H1 (cell line): ENCODE data around the gene KCNAB2. TPM values are rescaled to one million over a fixed set of nuclear protein-coding genes. Genes with fewer than 3 reads are reported as not detected.

ENCODE experiments used
- CTCF ChIA-PET: fragments of 300-600 bp; sonication (Branson Sonifier 250); formaldehyde crosslinking; loops from one replicate; lab custom pipeline; 2021; ENCODE audit not compliant: partially characterized antibody; lab: Charles Lee
- POLR2A ChIA-PET: fragments of 300-600 bp; sonication (Branson Sonifier 250); formaldehyde crosslinking; loops from one replicate; lab custom pipeline; 2021; ENCODE audit warnings: inconsistent platforms; ENCODE audit not compliant: partially characterized antibody; lab: Charles Lee
- DNase-seq, 2 experiments: peaks; one replicate each; pipeline versions ENCODE4 v3.0.0 to v3.0.0-alpha.2; 2010 to 2022; ENCODE audit warnings: low spot score in 2 of 2, low read depth in 1 of 2, mixed read lengths in 1 of 2
- FAIRE-seq: peaks from 2 replicates; lab custom pipeline; 2011; peaks lifted over from hg19 to GRCh38; lab: Jason Lieb, UNC
- H2AFZ ChIP-seq: 2 replicates; pipeline ENCODE4 v1.8.1; 2012; ENCODE audit warnings: low read length, inconsistent platforms
- H2AK5ac ChIP-seq: 2 replicates; pipeline ENCODE4 v1.6.1; 2013; ENCODE audit warnings: low read depth, low read length
- H2BK120ac ChIP-seq: replicated peaks from 2 replicates; pipeline ENCODE3; 2013; ENCODE audit warnings: low read depth, low read length, inconsistent platforms
- H2BK12ac ChIP-seq: 2 replicates; pipeline ENCODE4 v1.6.1; 2013; ENCODE audit warnings: low read depth, low read length
- H2BK15ac ChIP-seq: 2 replicates; pipeline ENCODE4 v1.6.1; 2013; ENCODE audit warnings: low read length
- H2BK20ac ChIP-seq: 2 replicates; pipeline ENCODE4 v1.6.1; 2013; ENCODE audit warnings: low read length
- H2BK5ac ChIP-seq: 2 replicates; pipeline ENCODE4 v1.6.1; 2013; ENCODE audit warnings: low read depth, low read length
- H3K14ac ChIP-seq: 2 replicates; pipeline ENCODE4 v1.6.1; 2013; ENCODE audit warnings: inconsistent platforms; ENCODE audit not compliant: insufficient read length
- H3K18ac ChIP-seq: 2 replicates; pipeline ENCODE4 v1.6.1; 2013; ENCODE audit warnings: low read length; ENCODE audit errors: extremely low read depth
- H3K23ac ChIP-seq: 2 replicates; pipeline ENCODE4 v1.6.1; 2013; ENCODE audit warnings: inconsistent platforms; ENCODE audit not compliant: insufficient read length
- H3K23me2 ChIP-seq: 2 replicates; pipeline ENCODE4 v1.6.1; 2013; ENCODE audit warnings: low read depth, low read length
- H3K27ac ChIP-seq: 2 replicates; pipeline ENCODE4 v1.6.1; 2011; ENCODE audit warnings: low read depth, low read length, inconsistent platforms
- H3K27me3 ChIP-seq, 4 experiments: replicated peaks in 1 of 4; 1 replicate in 1 of 4; 2 replicates in 3 of 4; pipeline versions ENCODE4 v1.6.1 to v1.8.1; 2011 to 2013; ENCODE audit warnings: low read length in 3 of 4, mild to moderate bottlenecking in 3 of 4, inconsistent platforms in 2 of 4, mixed read lengths in 2 of 4, moderate library complexity in 1 of 4; ENCODE audit not compliant: control insufficient read depth in 3 of 4, insufficient read depth in 3 of 4; ENCODE audit errors: extremely low read depth in 1 of 4
- H3K36me3 ChIP-seq, 4 experiments: 2 replicates each; pipeline versions ENCODE4 v1.6.1 to v1.8.1; 2011 to 2013; ENCODE audit warnings: mild to moderate bottlenecking in 4 of 4, low read length in 3 of 4, moderate library complexity in 2 of 4, control low read depth in 1 of 4, inconsistent platforms in 1 of 4; ENCODE audit not compliant: insufficient read depth in 4 of 4, control insufficient read depth in 2 of 4
- H3K4ac ChIP-seq: replicated peaks from 2 replicates; pipeline ENCODE3; 2013; ENCODE audit warnings: low read length, low read depth, mixed read lengths, inconsistent platforms; ENCODE audit not compliant: insufficient read length
- H3K4me1 ChIP-seq, 4 experiments: replicated peaks in 1 of 4; 1 replicate in 1 of 4; 2 replicates in 3 of 4; pipeline versions ENCODE4 v1.6.1 to v1.8.1; 2011 to 2013; ENCODE audit warnings: low read length in 3 of 4, inconsistent platforms in 2 of 4, mixed read lengths in 1 of 4; ENCODE audit not compliant: insufficient read depth in 4 of 4, control insufficient read depth in 3 of 4
- H3K4me2 ChIP-seq, 2 experiments: 2 replicates each; pipeline versions ENCODE4 v1.6.1 to v1.8.1; 2011 to 2013; ENCODE audit warnings: low read depth in 2 of 2, low read length in 2 of 2, control low read depth in 1 of 2, inconsistent platforms in 1 of 2, mild to moderate bottlenecking in 1 of 2; ENCODE audit not compliant: insufficient read depth in 1 of 2
- H3K4me3 ChIP-seq, 4 experiments: fragments of 200-600, 300-600 bp in 1 of 4; sonication (generic), shearing (Covaris generic), sonication (Bioruptor Twin) in 1 of 4; 2 replicates each; pipeline versions ENCODE4 v1.5.1 to v1.8.1; 2011 to 2016; ENCODE audit warnings: low read length in 4 of 4, low read depth in 3 of 4, control low read depth in 2 of 4, inconsistent platforms in 2 of 4, mild to moderate bottlenecking in 2 of 4, mixed read lengths in 1 of 4, moderate library complexity in 1 of 4; ENCODE audit not compliant: insufficient read depth in 2 of 4; ENCODE audit errors: extremely low read depth in 1 of 4
- H3K56ac ChIP-seq: replicated peaks from 2 replicates; pipeline ENCODE3; 2013; ENCODE audit warnings: low read depth, mild to moderate bottlenecking, mixed read lengths, low read length, inconsistent platforms; ENCODE audit not compliant: insufficient read length
- H3K79me1 ChIP-seq: 2 replicates; pipeline ENCODE4 v1.6.1; 2013; ENCODE audit warnings: low read depth, low read length, control low read depth
- H3K79me2 ChIP-seq, 2 experiments: 2 replicates each; pipeline versions ENCODE4 v1.6.1 to v1.8.1; 2012 to 2013; ENCODE audit warnings: low read length in 2 of 2, mild to moderate bottlenecking in 2 of 2, inconsistent platforms in 1 of 2; ENCODE audit not compliant: insufficient read depth in 2 of 2, control insufficient read depth in 1 of 2
- H3K9ac ChIP-seq, 4 experiments: replicated peaks in 1 of 4; 1 replicate in 1 of 4; 2 replicates in 3 of 4; pipeline versions ENCODE4 v1.6.1 to v1.8.1; 2011 to 2013; ENCODE audit warnings: low read depth in 3 of 4, low read length in 3 of 4, control low read depth in 2 of 4, mild to moderate bottlenecking in 2 of 4, moderate library complexity in 2 of 4, inconsistent platforms in 1 of 4; ENCODE audit errors: extremely low read depth in 1 of 4
- H3K9me3 ChIP-seq, 2 experiments: 2 replicates each; pipeline versions ENCODE4 v1.6.1 to v1.8.1; 2012 to 2013; ENCODE audit warnings: mild to moderate bottlenecking in 2 of 2, moderate library complexity in 2 of 2, control low read depth in 1 of 2, inconsistent platforms in 1 of 2, low read depth in 1 of 2, low read length in 1 of 2, mixed read lengths in 1 of 2; ENCODE audit not compliant: insufficient read depth in 2 of 2
- H4K20me1 ChIP-seq, 2 experiments: replicated peaks in 1 of 2; 2 replicates each; pipeline versions ENCODE3 to v1.8.1; 2011 to 2013; ENCODE audit warnings: inconsistent platforms in 2 of 2, low read length in 2 of 2, mild to moderate bottlenecking in 1 of 2; ENCODE audit not compliant: insufficient read depth in 2 of 2, control insufficient read depth in 1 of 2
- H4K5ac ChIP-seq: 2 replicates; pipeline ENCODE4 v1.6.1; 2013; ENCODE audit warnings: low read length, low read depth, mixed read lengths, inconsistent platforms; ENCODE audit not compliant: insufficient read length
- H4K8ac ChIP-seq: 2 replicates; pipeline ENCODE4 v1.8.0; 2013; ENCODE audit warnings: mild to moderate bottlenecking, moderate library complexity, low read length, inconsistent platforms; ENCODE audit not compliant: insufficient read depth; ENCODE audit errors: extremely low read depth
- H4K91ac ChIP-seq: replicated peaks from 2 replicates; pipeline ENCODE3; 2013; ENCODE audit warnings: low read length, mixed read lengths, inconsistent platforms; ENCODE audit not compliant: insufficient read length
- MAX ChIP-seq: IDR thresholded peaks from 2 replicates; pipeline ENCODE4 v1.6.1; 2012; ENCODE audit warnings: inconsistent platforms
- SIRT6 ChIP-seq: IDR thresholded peaks from one replicate; pipeline ENCODE4 v1.7.1; 2012; ENCODE audit warnings: low read length, inconsistent platforms
- SRF ChIP-seq: IDR thresholded peaks from 2 replicates; pipeline ENCODE4 v1.6.1; 2011; ENCODE audit warnings: mild to moderate bottlenecking, low read depth, low read length, moderate library complexity
- SUZ12 ChIP-seq: fragments of 200-600 bp; sonication (generic); IDR thresholded peaks from 2 replicates; pipeline ENCODE4 v1.6.1; 2012; ENCODE audit warnings: mild to moderate bottlenecking, inconsistent platforms, low read length, moderate library complexity, mixed read lengths
- WGBS, 2 experiments: shearing (Covaris generic) in 1 of 2; methylation state at CpG; one replicate each; pipeline versions ENCODE4 v1.1.6 to v1.1.7; 2013 to 2015; ENCODE audit warnings: low lambda C conversion rate in 2 of 2, mixed read lengths in 2 of 2, inconsistent platforms in 1 of 2, low coverage in 1 of 2, missing lambda C conversion rate in 1 of 2; ENCODE audit not compliant: insufficient replicate concordance in 2 of 2, insufficient coverage in 1 of 2, insufficient read length in 1 of 2; ENCODE audit errors: extremely low coverage in 1 of 2, missing lambda C conversion rate in 1 of 2; 5-methylcytosine and 5-hydroxymethylcytosine counted together
- polyA plus RNA-seq, 7 experiments: library from polyadenylated mRNA; depleted of rRNA in 3 of 7; stranded (reverse) in 5 of 7; unstranded in 2 of 7; fragments of >200 nt in 5 of 7; fragments of 200-250 nt in 2 of 7; gene quantifications; 1 replicate in 5 of 7; 2 replicates in 1 of 7; 4 replicates in 1 of 7; pipeline versions ENCODE4 v1.2.1 to v1.2.3, GENCODE V29; 2011 to 2013; ENCODE audit warnings: missing spikeins in 2 of 7, mixed read lengths in 2 of 7
- total RNA-seq: library from RNA; stranded (reverse); fragmentation: NEBNext Ultra II Directional; extraction: Animal tissue kit (Norgen Biotek cat#: 25700); gene quantifications from 2 replicates; pipeline ENCODE4 v1.2.1, GENCODE V29; 2021

Gene KCNAB2
- total and polyA plus RNA-seq, 2 of the 8 experiments (the other 6 are each of a cell fraction or from before 2014, with no cell fraction given), result 4.5 to 7.0 TPM

- Histone ChIP-seq H3K36me3 (no peaks in the 10 kb centered on the region), H3K4me3 (no peak overlapping the region), H2BK20ac (no peak overlapping the region), H3K14ac (no peak overlapping the region), H3K23ac (no peak overlapping the region), H3K4ac (no peak overlapping the region), H2BK12ac (no peak overlapping the region), H3K9me3 (no peaks in the 10 kb centered on the region), H4K8ac (no peak overlapping the region), H3K27me3 (no peaks in the 10 kb centered on the region), H3K79me2 (no peaks in the 10 kb centered on the region), H4K5ac (no peak overlapping the region), H3K4me1 (peaks cover 0 to 3% (median under 1%) of the 10 kb centered on the region in 4 experiments; a peak in 3 of 7 replicates), H2AFZ (no peak overlapping the region), H2AK5ac (no peak overlapping the region), H2BK5ac (no peak overlapping the region), H2BK15ac (no peak overlapping the region), H4K20me1 (no peaks in the 10 kb centered on the region), H3K9ac (no peak overlapping the region), H3K56ac (no peak overlapping the region), H3K79me1 (no peaks in the 10 kb centered on the region), H3K4me2 (no peak overlapping the region), H3K27ac (no peak overlapping the region), H3K18ac (no peak overlapping the region), H2BK120ac (no peak overlapping the region), H3K23me2 (no peaks in the 10 kb centered on the region), H4K91ac (no peak overlapping the region)
- TF ChIP-seq SRF (no peak), MAX (no peak), SIRT6 (no peak), SUZ12 (no peak)
- no peak for DNase-seq
- ChIA-PET POLR2A (no interaction called here), CTCF (interaction anchor here (0.6 to 5.9 kb wide), 12 partner anchors 9 to 80 kb away, joined by 3 to 38 read pairs (median 4); no protein-coding TSS in a partner anchor)
- FAIRE-seq, result no peak
- WGBS, 2 experiments, result 90% methylated on average over 11 of the region's 13 CpGs; no CpG with 5 or more reads in 1 of the 2 experiments
Measured at GRCh38 chr1:6085666-6086065, 40.0 kb downstream of the KCNAB2 start.
